ENCODE results near the gene PAK3. TPM values are rescaled to one million over a fixed set of nuclear protein-coding genes. Genes with fewer than 3 reads are reported as not detected.

PAK3 gene
- total and polyA plus RNA-seq, 9 donors: 4.5 to 14.3 (median 12.3) TPM

Other genes with a start within 250 kb of the PAK3 start
- 253 TPM for gene CAPN6, start 174.3 kb downstream of the PAK3 start, total RNA-seq
- 100 to 1,000 TPM; 417 to 700 (median 617) TPM for gene CAPN6, start 174.3 kb downstream of the PAK3 start, polyA plus RNA-seq (ENCODE audit: insufficient read depth in 1 of 8, insufficient read length in 8 of 8, low replicate concordance in 1 of 8)

All from muscle of leg (tissue), 9 donors.